ENCODE measurements around the gene PLEKHA8.

The PLEKHA8 gene

DNA sequence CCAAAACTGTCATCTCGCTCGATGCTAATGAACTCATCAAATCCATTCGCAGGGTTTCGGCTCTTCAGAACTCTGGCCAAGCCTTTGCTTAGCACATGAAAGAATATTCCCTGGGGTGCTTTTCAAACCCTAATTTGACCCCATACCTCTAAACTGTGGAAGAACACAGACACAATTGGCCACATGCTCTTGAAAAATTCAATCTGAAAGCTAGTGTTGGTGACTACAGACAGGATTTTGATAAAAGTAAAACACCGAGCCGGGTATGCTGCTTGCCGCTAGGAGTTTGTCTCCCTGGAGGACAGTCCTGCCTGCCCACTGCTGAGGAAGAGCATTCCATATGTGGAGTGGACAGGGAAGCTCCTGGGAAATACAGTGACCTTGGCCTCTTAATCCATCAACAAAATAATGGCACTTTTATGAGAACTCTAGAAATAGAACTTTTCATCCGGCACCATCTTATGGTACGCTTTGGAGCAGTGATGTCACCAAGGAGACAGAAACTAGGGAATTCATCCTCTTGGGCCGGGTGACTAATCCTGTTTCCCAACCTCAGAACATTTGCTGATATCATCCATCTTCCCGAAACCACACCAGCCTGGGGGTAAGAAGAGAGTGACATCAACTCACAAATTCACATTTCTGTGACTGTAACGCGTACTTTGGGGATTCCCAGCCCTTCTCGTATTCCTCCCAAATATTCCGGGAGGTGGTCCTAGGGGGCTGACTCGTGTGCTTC is 140.8 kb downstream of the PLEKHA8 start:
- no peak for DNase-seq (ENCODE audit: low read depth in 2 of 2)

DNA sequence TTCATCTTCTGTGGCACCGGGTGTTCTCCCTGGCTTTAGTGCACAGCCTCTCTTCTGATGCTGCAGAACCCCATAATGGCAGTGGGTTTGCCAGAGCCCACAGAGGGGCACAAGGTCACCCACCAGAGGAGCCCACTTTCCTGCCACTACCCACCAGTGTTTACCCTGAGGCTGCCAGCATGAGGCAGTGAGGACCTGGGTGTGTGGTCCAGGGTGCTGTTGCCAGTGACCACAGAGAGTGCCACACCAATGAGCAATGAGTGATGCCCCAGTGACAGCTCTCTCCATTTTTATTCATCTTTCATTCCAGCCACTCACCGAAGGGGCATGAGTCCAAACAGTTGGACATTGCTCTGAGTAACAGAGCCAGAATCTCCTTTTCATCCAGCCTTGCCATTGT is 141.4 kb downstream of the PLEKHA8 start:
- DNase-seq (ENCODE audit: low read depth in 2 of 2), result no peak

DNA sequence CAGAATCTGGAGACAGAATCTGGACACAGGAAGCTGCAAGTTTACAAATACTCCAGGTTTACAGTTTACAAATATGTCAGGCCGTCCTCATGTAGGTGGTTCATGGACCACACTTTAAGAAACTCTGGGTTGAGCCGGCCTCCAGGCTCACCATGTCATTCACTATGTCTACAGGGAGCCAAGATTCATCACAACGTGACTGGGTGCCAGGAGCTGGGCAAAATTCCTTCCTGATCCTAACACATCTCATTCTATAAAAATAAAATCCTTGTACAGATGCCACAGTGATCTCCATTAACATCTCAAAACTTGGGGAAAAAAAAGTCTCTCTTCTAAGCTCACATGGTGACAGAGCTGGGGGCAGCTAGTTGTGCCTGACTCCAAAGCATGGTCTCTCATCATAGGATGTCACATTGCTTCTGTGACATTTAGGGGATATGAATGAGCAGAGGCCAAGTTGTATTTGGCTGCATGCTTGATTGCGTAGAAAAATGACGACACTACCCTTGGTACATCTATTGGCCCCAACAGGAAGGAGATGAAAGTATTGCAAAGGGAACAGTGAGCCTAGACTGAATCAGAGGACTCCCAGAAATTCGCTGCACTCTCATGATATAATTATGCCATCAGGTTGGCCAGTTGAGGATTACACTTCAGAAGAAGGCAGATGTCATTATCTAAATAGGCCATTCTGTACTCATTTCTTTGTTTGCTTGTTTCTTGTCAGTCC is 142.4 kb downstream of the PLEKHA8 start:
- no peak for DNase-seq (ENCODE audit: low read depth in 2 of 2)

DNA sequence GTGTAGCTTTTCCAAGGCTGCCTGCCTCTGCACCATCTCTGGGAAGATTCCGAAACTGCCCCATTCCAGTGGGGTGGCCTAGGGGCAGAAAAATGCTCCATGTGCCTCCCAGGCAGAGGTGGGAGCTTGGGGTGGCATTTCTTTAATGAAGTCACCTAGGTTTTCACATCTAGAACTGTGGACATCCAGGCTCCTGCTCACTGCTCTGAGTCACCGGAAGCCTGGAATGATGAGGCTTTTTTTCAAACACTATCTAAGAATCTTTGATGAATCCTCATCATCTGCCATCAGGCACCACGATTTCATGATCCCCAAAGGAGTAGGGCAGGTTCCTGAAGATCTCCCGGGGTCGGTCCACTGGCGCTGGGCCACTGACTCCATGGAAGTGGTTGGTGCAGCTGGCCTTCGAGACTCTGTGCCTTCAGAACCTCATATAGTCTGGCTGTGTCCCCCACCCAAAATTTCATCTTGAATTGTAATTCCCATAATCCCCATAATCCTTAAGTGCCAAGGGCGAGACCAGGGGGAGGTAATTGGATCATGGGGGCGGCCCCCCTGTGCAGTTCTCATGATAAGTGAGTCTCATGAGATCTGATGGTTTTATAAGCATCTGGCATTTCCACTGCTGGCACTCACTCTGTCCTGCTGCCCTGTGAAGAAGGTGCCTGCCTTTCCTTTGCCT is 143.7 kb downstream of the PLEKHA8 start:
- DNase-seq (ENCODE audit: low read depth in 2 of 2), result no peak

DNA sequence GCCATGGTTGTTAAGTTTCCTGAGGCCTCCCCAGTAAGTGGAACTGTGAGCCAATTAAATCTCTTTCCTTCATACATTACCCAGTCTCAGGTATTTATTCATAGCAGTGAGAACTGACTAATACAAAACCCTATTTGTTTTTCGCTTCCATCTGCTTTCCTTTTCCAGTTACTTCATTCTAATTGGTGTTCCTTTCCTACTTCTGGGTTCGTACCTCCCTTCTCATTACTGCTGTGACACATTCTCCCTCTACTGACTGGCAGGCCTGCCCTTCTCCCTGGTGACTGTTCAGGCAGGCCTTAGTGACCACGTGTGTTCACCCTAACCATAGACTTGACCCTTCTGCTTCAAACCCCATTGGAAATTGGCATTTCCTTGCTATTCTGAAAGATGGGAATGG is 144.2 kb downstream of the PLEKHA8 start:
- no peak for DNase-seq (ENCODE audit: low read depth in 2 of 2)

DNA sequence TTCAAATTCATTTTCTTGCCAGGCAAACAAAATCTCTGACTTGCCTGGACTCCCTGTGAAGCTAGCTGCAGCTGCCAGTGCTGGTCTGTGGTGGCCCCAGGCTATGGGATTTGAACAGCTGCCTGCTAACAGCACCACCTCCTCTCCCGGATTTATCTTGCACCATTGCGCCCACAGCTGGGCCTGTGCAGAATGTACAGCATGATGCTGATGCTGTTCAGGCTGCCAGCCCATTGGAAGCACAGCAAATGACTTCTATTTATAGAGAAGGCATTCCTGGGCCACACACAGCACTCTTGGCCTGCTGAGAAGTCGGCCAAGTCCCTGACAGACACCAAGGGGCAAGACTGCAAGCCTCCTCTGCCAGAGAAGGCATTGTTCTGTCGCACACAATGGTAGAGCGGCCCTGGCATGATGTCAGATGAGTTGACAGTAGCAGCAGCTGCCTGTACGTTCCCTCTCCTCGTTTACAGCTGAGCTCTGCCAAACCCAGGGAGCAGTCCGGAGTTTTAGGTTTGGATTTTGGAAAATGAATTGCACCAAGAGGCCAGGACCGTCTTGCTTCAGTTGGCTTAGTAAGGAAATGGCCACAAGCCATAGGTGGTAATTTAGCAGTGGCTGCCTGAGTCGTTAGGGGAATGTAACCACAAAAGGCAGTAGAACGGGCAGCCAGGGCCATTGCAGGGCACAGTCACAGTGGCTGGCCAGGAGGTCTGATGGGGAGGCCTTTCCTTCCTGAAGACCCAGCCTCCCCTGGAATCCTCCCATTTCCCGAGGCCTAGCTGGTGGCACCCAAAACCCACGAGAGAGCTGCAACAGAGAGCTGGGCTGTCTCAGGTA is 145.1 kb downstream of the PLEKHA8 start:
- no peak for DNase-seq (ENCODE audit: low read depth in 2 of 2)

DNA sequence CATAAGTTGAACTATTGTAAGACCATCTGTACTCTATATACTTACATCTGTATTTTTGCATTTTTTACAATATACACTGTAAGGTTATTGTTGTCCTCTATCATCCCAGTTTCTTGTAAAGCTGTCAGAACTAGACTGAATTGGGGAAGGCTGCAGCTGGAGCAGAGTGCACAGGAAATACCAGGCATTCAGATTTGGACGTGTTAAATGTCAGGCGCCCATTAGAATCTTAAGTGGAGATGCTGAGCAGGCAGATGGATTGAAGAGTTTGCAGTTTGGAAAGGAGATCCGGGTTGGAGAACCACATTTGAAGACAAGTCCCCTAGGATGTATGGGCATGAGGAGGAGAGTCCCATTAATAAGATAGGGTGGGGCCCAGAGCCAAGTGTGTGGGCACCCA is 147.0 kb downstream of the PLEKHA8 start:
- DNase-seq (ENCODE audit: low read depth in 2 of 2), result no peak

DNA sequence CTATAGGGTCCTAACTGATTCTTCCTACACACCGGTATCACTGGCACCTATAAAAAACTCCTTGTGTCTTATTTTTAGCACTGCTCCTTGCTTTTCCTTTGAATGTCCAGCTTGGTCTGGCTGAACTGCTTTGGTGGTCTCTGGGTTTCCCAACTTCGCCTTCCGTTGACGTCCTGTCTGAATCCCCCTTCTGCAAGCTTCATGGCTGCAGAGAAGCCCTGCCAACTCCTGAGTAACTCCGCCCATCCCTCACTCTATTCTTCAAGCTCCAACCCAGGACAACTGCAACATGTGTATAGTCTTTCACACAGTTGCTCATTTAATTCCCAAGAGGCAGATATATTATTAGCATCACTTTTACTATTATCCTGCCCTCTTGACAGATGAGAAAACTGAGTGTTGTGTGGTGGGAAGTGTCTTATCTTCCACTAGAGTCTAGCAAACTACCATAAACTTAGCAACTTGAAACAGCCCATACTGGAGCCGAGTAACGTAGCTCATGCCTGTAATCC is 147.5 kb downstream of the PLEKHA8 start:
- no peak for DNase-seq (ENCODE audit: low read depth in 2 of 2)

DNA sequence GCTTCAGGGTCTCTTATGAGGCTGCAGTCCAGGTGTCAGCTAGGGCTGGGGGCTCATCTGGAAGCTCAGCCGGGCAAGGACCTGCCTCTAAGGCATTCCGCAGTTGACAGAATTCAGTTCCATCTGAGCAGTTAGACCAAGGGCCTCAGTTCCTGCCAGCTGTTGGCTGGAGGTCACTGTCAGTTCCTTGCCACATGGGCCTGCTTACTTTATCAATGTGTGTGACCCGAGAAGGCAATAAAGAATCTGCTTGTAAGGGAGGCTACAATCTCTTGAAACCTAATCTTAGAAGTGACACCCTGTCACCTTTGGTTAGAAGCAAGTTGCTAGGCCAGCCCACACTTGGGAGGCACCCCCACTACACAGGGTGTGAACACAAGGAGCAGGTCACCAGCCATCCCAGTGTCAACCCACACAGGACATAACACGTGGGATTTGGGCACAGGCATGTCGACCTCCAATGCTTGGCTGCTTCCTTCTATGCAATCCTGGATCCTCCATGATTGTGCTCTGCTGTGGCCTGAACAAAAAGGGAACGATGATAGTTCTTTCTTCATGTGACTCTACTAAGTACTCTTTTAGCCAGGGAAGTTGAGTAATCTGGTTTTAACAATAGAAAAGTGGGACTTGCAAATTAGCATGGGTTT is 148.4 kb downstream of the PLEKHA8 start:
- no peak for DNase-seq (ENCODE audit: low read depth in 2 of 2)

DNA sequence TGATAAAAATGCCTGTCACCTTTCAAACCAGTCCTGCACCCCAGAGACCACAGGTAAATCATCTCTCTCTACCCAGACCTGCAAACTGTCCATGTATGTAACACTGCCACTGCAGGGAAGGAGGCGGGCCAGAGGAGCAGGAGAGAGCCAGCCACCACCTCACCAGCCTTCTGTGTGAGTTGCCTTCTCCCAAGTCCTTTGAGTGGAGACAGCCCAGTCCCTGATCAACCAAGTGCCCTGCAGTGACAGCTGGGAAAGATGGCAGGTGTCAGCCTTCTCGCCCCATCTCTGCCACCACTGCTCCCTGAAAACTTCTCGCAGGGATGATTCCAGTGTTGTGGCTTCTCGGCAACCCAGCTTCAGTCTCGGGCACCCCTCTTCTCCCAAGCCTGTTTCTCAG is 149.0 kb downstream of the PLEKHA8 start:
- DNase-seq (ENCODE audit: low read depth in 2 of 2), result no peak

DNA sequence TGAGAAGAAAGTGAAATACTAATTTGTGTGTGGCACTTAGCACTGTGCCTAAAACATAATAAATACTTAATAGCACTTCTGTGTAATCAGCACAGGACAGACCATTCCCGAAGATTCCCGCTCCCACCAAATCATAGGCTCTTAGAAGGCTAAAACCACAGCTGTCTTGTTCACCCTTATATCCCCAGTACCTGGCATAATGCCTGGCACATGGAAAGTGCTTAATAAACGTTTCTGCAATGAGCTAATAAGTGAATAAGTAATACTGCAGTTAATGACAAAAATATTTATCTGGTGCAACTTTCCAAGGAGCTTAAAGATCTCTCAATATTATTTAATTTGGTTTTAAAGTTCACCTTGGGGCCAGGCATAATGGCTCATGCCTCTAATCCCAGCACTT is 149.8 kb downstream of the PLEKHA8 start:
- DNase-seq (ENCODE audit: low read depth in 2 of 2), result no peak

DNA sequence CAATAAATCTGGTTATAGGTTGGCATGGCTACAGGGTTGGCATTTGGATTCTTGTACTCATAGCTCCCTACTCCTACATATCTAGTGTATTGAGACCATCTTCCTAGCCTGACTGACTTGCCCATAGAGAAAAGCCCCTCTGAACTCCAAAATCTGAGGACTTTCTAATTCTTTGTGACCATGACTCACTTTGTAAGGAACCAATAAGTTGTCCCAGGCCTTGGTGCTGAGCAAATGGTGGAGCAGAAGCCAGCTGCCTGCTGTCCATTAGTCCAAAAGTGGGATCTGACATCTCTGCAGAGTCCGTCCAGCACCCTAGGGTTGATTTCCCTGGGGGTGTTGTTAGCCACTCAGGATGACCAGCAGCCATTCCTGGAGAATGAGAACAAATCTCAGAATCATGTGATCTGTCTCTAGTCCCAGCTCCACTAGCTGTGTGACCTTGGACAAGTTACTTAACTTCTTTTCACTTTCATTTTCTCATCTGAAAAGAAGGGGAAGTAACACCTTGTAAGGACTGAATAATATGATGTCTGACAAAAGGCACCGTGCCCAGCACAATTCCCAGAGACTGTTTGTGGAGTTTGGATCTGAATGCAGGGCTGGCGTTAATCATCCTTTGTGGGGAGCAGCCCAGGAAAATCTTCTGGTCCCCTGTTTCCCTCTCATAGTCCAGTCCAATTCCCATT is 150.7 kb downstream of the PLEKHA8 start:
- no peak for DNase-seq (ENCODE audit: low read depth in 2 of 2)
